Measurements from ENCODE around the gene HSD11B1. TPM values are rescaled to one million over a fixed set of nuclear protein-coding genes. Genes with fewer than 3 reads are reported as not detected.
A peak's percentile ranks its signal among the peaks of the same experiment; 100 is the strongest.

HSD11B1 gene
- polyA plus RNA-seq, 3 donors, result not detected

DNA sequence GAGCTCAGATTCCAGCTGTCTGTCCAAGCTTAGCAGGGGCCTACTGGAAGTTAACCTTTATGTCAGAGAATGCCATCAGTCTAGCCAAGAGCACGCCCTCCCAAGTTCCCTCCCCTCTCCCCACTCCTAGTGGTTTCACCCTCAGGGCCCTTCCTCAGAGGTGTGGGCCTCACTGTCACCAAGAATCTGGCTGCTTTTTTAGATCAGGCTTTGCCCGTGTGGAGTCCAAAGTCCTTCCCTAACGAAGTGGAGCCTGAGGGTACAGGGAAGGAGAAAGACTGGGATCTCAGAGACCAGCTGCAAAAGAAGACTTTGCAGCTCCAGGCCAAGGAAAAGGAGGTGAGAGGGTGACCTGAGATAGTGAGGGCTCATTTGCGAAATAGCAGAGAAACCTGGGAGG, 75.6 kb downstream of the HSD11B1 start:
- no peaks in the 10 kb centered on the region for H3K27me3 ChIP-seq (ENCODE audit: control insufficient read depth in 2 of 2, insufficient read depth in 2 of 2, low read length in 2 of 2)
- H3K4me3 ChIP-seq (replicated peaks in 1 of 3; ENCODE audit: low read depth in 2 of 3, low read length in 3 of 3), result no peak overlapping the region
- H3K27ac Mint-ChIP-seq, result peak overlapping the region in 6 of 7 donors; percentile 42 to 88 (median 66)
- WGBS (ENCODE audit: insufficient coverage), result 87% methylated on average over 3 of the region's 4 CpGs
- peaks cover 50% of the 10 kb centered on the region for H4K20me1 ChIP-seq (ENCODE audit: insufficient read depth, low read length)
- H3K9me3 ChIP-seq (replicated peaks in 1 of 2; ENCODE audit: control insufficient read depth in 1 of 2, insufficient read depth in 1 of 2, low read length in 2 of 2), result no peaks in the 10 kb centered on the region
- H3K36me3 Mint-ChIP-seq, result peaks cover 70 to 75% of the 10 kb centered on the region in 2 donors
- H3K4me2 ChIP-seq (replicated peaks; ENCODE audit: extremely low read depth, low read length, poor library complexity, severe bottlenecking), result no peak overlapping the region
- H3K4me3 Mint-ChIP-seq, result no peak overlapping the region
- TF ChIP-seq, protein P1, sequence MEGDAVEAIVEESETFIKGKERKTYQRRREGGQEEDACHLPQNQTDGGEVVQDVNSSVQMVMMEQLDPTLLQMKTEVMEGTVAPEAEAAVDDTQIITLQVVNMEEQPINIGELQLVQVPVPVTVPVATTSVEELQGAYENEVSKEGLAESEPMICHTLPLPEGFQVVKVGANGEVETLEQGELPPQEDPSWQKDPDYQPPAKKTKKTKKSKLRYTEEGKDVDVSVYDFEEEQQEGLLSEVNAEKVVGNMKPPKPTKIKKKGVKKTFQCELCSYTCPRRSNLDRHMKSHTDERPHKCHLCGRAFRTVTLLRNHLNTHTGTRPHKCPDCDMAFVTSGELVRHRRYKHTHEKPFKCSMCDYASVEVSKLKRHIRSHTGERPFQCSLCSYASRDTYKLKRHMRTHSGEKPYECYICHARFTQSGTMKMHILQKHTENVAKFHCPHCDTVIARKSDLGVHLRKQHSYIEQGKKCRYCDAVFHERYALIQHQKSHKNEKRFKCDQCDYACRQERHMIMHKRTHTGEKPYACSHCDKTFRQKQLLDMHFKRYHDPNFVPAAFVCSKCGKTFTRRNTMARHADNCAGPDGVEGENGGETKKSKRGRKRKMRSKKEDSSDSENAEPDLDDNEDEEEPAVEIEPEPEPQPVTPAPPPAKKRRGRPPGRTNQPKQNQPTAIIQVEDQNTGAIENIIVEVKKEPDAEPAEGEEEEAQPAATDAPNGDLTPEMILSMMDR (IDR thresholded peaks at IDR 0.05), result no peak
- no peak for DNase-seq
- peaks cover 71 to 79% of the 10 kb centered on the region in 2 donors for H3K36me3 ChIP-seq (replicated peaks in 1 of 2; ENCODE audit: control insufficient read depth in 1 of 2, insufficient read depth in 2 of 2, low read length in 2 of 2)
- H3K27ac ChIP-seq (ENCODE audit: low read depth in 1 of 2, low read length in 2 of 2), result peak overlapping the region in 1 of 2 donors; percentile 17
- intact Hi-C loops (cut with micrococcal nuclease), result no loop called here
- H3K9ac ChIP-seq (ENCODE audit: insufficient read depth, low read length, poor library complexity, severe bottlenecking), result no peak overlapping the region
- peaks cover 24% of the 10 kb centered on the region for H3K4me1 Mint-ChIP-seq
- no peaks in the 10 kb centered on the region for H3K9me3 Mint-ChIP-seq
- H3K79me2 ChIP-seq (ENCODE audit: insufficient read depth, low read length), result no peaks in the 10 kb centered on the region
- peaks cover 14 to 21% of the 10 kb centered on the region in 2 donors for H3K4me1 ChIP-seq (ENCODE audit: control insufficient read depth in 1 of 2, insufficient read depth in 2 of 2, low read length in 2 of 2)
- no peak overlapping the region for H2AFZ ChIP-seq (ENCODE audit: insufficient read depth, low read depth, low read length, poor library complexity, severe bottlenecking)
- no peaks in the 10 kb centered on the region for H3K27me3 Mint-ChIP-seq (ENCODE audit: low read depth in 3 of 3)

DNA sequence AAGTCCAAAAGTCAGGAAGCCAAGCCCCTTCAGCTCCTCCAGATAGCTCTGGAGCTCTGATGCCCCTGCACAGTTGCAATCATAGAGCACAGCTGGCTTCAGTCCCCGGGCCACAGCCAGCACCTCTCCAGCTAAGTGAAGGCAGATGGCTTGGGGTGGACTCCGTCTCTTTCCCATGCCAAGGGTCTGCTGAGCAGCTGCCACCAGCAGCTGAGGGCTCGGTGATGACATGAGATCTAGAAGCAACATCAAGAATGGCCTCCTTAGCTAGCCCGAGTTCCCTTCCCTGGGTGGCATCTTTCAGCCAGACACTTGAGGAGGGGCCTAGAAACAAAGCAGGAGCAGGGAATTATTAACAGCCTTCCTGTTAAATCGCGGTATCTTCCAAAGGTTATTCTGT, 78.7 kb downstream of the HSD11B1 start:
- intact Hi-C loops (cut with micrococcal nuclease), result no loop called here
- no peak overlapping the region for H3K9ac ChIP-seq (ENCODE audit: insufficient read depth, low read length, poor library complexity, severe bottlenecking)
- peak overlapping the region; percentile 94 for H2AFZ ChIP-seq (ENCODE audit: insufficient read depth, low read depth, low read length, poor library complexity, severe bottlenecking)
- peak overlapping the region in 1 of 3 experiments; percentile 93 for H3K4me3 ChIP-seq (replicated peaks in 1 of 3; ENCODE audit: low read depth in 2 of 3, low read length in 3 of 3)
- peaks cover 40 to 48% of the 10 kb centered on the region in 2 donors for H3K36me3 ChIP-seq (replicated peaks in 1 of 2; ENCODE audit: control insufficient read depth in 1 of 2, insufficient read depth in 2 of 2, low read length in 2 of 2)
- peak overlapping the region; percentile 89 for H3K4me2 ChIP-seq (replicated peaks; ENCODE audit: extremely low read depth, low read length, poor library complexity, severe bottlenecking)
- peaks cover 20% of the 10 kb centered on the region for H4K20me1 ChIP-seq (ENCODE audit: insufficient read depth, low read length)
- peak overlapping the region in 5 of 7 donors; percentile 37 to 98 (median 96) for H3K27ac Mint-ChIP-seq
- peaks cover 23% of the 10 kb centered on the region for H3K4me1 Mint-ChIP-seq
- no peaks in the 10 kb centered on the region for H3K79me2 ChIP-seq (ENCODE audit: insufficient read depth, low read length)
- DNase-seq, result no peak
- 89% methylated on average over 4 of the region's 6 CpGs for WGBS (ENCODE audit: insufficient coverage)
- peaks cover 0 to 5% of the 10 kb centered on the region in 2 donors for H3K27me3 ChIP-seq (ENCODE audit: control insufficient read depth in 2 of 2, insufficient read depth in 2 of 2, low read length in 2 of 2)
- H3K9me3 ChIP-seq (replicated peaks in 1 of 2; ENCODE audit: control insufficient read depth in 1 of 2, insufficient read depth in 1 of 2, low read length in 2 of 2), result no peaks in the 10 kb centered on the region
- TF ChIP-seq, protein P1 (IDR thresholded peaks at IDR 0.05), result no peak
- H3K9me3 Mint-ChIP-seq, result no peaks in the 10 kb centered on the region
- peaks cover 14 to 21% of the 10 kb centered on the region in 2 donors for H3K4me1 ChIP-seq (ENCODE audit: control insufficient read depth in 1 of 2, insufficient read depth in 2 of 2, low read length in 2 of 2)
- H3K36me3 Mint-ChIP-seq, result peaks cover 40 to 44% of the 10 kb centered on the region in 2 donors
- peaks cover 4 to 8% (median 8%) of the 10 kb centered on the region in 3 donors for H3K27me3 Mint-ChIP-seq (ENCODE audit: low read depth in 3 of 3)
- peak overlapping the region in 1 of 2 donors; percentile 21 for H3K27ac ChIP-seq (ENCODE audit: low read depth in 1 of 2, low read length in 2 of 2)
- no peak overlapping the region for H3K4me3 Mint-ChIP-seq

Other genes with a start within 250 kb of the HSD11B1 start
- gene CAMK1G, start 121.1 kb upstream of the HSD11B1 start, polyA plus RNA-seq, result not detected
- under 1 TPM; 0.29 to 0.67 (median 0.30) TPM for gene LAMB3, start 52.4 kb upstream of the HSD11B1 start, polyA plus RNA-seq
- 1,000 to 10,000 TPM in 1 of 3 donors, 100 to 1,000 TPM in 2; 176 to 1,583 (median 373) TPM for gene G0S2, start 29.4 kb upstream of the HSD11B1 start, polyA plus RNA-seq
- gene TRAF3IP3, start 51.2 kb downstream of the HSD11B1 start, polyA plus RNA-seq, result 100 to 1,000 TPM in 2 of 3 donors, 10 to 100 TPM in 1; 89.3 to 266 (median 111) TPM
- under 1 TPM; 0.07 to 0.47 (median 0.19) TPM for gene C1orf74, start 79.7 kb downstream of the HSD11B1 start, polyA plus RNA-seq
- gene IRF6, start 101.3 kb downstream of the HSD11B1 start, polyA plus RNA-seq, result under 1 TPM; 0.21 to 0.62 (median 0.35) TPM
- 1 to 10 TPM in 2 of 3 donors, under 1 TPM in 1; 0.98 to 1.4 (median 1.1) TPM for gene UTP25, start 123.1 kb downstream of the HSD11B1 start, polyA plus RNA-seq
- not detected for gene SYT14, start 233.4 kb downstream of the HSD11B1 start, polyA plus RNA-seq

Measured in CD14-positive monocyte (primary cell).